ENCODE results near the gene ARR3. TPM values are rescaled to one million over a fixed set of nuclear protein-coding genes. Genes with fewer than 3 reads are reported as not detected.

ARR3 gene
- total and polyA plus RNA-seq, 2 donors (not counting 3 experiments of a cell fraction or from before 2014, with no cell fraction given): not detected

DNA sequence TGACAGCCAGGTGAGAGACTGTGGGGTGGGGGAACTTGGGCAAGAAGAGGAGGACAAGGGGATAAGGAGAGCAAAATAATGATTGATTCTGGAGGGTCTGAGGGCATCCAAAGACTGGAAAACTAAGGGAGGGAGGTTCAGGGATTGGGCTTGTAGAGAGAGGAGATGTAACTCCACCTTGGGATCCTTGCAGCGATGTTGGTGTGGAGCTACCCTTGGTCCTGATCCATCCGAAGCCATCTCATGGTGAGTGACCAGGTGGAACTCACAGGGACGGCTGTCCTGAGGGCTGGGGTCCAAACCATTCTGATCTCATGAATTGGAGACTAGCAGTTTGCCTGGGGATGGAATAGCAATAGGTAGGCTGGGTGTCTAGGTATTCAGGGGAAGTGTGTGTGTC, 12.4 kb downstream of the ARR3 start:
- H3K9ac ChIP-seq (replicated peaks; ENCODE audit: extremely low read depth, insufficient read depth, low read length): no peak overlapping the region
- intact Hi-C loops (cut with micrococcal nuclease) (no loop called here), dilution Hi-C loops (cut with MboI; ENCODE audit: extremely low pct_ligation_motif_present, low sequenced_read_pairs) (no loop called here)
- H2AFZ ChIP-seq (ENCODE audit: low read depth, low read length): no peak overlapping the region
- DNase-seq (ENCODE audit: low read depth, low spot score) (no peak), FAIRE-seq (no peak)
- H3K27ac ChIP-seq (ENCODE audit: insufficient read depth, low read depth, low read length): no peak overlapping the region
- no peaks in the 10 kb centered on the region for H3K4me1 ChIP-seq (ENCODE audit: control insufficient read depth, extremely low read depth, insufficient read depth, low read length)
- POLR2A ChIA-PET: no interaction called here
- H3K9me1 ChIP-seq (replicated peaks; ENCODE audit: control insufficient read depth, extremely low read depth, insufficient read depth, low read length): no peaks in the 10 kb centered on the region
- TF ChIP-seq POLR2AphosphoS5 (IDR thresholded peaks at IDR 0.05; ENCODE audit: insufficient read depth, low read depth, low read length): no peak
- no peak for TF ChIP-seq JUN (IDR thresholded peaks at IDR 0.05; ENCODE audit: borderline replicate concordance, insufficient read depth, insufficient read length, low read depth)
- no peak for TF ChIP-seq FOS (IDR thresholded peaks at IDR 0.05; ENCODE audit: borderline replicate concordance, insufficient read depth, low read length)
- TF ChIP-seq, protein P1, sequence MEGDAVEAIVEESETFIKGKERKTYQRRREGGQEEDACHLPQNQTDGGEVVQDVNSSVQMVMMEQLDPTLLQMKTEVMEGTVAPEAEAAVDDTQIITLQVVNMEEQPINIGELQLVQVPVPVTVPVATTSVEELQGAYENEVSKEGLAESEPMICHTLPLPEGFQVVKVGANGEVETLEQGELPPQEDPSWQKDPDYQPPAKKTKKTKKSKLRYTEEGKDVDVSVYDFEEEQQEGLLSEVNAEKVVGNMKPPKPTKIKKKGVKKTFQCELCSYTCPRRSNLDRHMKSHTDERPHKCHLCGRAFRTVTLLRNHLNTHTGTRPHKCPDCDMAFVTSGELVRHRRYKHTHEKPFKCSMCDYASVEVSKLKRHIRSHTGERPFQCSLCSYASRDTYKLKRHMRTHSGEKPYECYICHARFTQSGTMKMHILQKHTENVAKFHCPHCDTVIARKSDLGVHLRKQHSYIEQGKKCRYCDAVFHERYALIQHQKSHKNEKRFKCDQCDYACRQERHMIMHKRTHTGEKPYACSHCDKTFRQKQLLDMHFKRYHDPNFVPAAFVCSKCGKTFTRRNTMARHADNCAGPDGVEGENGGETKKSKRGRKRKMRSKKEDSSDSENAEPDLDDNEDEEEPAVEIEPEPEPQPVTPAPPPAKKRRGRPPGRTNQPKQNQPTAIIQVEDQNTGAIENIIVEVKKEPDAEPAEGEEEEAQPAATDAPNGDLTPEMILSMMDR (IDR thresholded peaks at IDR 0.05; ENCODE audit: extremely low read depth in 1 of 2, insufficient read depth in 1 of 2, low read depth in 1 of 2, low read length in 2 of 2): no peak
- no peak for TF ChIP-seq MYC (IDR thresholded peaks at IDR 0.05; ENCODE audit: low read depth, low read length)
- no peak for TF ChIP-seq GATA2 (IDR thresholded peaks at IDR 0.05; ENCODE audit: insufficient read depth, insufficient read length, low read depth, low read length)
- no peak for TF ChIP-seq EZH2 (IDR thresholded peaks at IDR 0.05; ENCODE audit: borderline replicate concordance, low read depth, low read length, severe bottlenecking)
- TF ChIP-seq POLR2A (IDR thresholded peaks at IDR 0.05; ENCODE audit: low read depth, low read length): no peak
- TF ChIP-seq MAX (IDR thresholded peaks at IDR 0.05; ENCODE audit: insufficient read depth, insufficient read length): no peak
- H4K20me1 ChIP-seq (replicated peaks; ENCODE audit: control insufficient read depth, extremely low read depth, insufficient read depth, low read length): no peaks in the 10 kb centered on the region
- H3K9me3 ChIP-seq (replicated peaks; ENCODE audit: control insufficient read depth, insufficient read depth, low read length): no peaks in the 10 kb centered on the region
- H3K36me3 ChIP-seq (ENCODE audit: control insufficient read depth in 2 of 2, extremely low read depth in 1 of 2, insufficient read depth in 2 of 2, low read length in 2 of 2): no peaks in the 10 kb centered on the region
- no peak overlapping the region for H3K4me3 ChIP-seq (replicated peaks in 1 of 3; ENCODE audit: insufficient read depth in 1 of 3, low read depth in 1 of 3, low read length in 3 of 3)
- CTCF ChIA-PET: no interaction called here
- no peaks in the 10 kb centered on the region for H3K27me3 ChIP-seq (ENCODE audit: control insufficient read depth in 2 of 2, insufficient read depth in 2 of 2, low read length in 2 of 2)
- no TSS peak for BruUV-seq (replicated peaks)
- no peak overlapping the region for H3K4me2 ChIP-seq (ENCODE audit: insufficient read depth, low read length)
- H3K79me2 ChIP-seq (ENCODE audit: control insufficient read depth, insufficient read depth, low read length): no peaks in the 10 kb centered on the region
